22Rv1 (cell line): ENCODE measurements around the gene PCDHB12.
"Not testable (repeated sequence)": the region's sequence is repeated elsewhere in the genome, so short reads cannot be mapped to it uniquely, and the experiment has no call there.

ENCODE experiments used
- H3K27ac ChIP-seq: fragments of 450-650 bp; 2 replicates; pipeline ENCODE4 v1.5.1; 2017
- ZFX ChIP-seq: fragments of 450-650 bp; IDR thresholded peaks from 2 replicates; pipeline ENCODE4 v1.6.1; 2017; ENCODE audit warnings: antibody characterized with exemption, borderline replicate concordance
- TF ChIP-seq, protein P1 (sequence below): fragments of 450-650 bp; IDR thresholded peaks from 2 replicates; pipeline ENCODE4 v1.5.1; 2017; ENCODE audit warnings: mild to moderate bottlenecking

Gene PCDHB12

DNA sequence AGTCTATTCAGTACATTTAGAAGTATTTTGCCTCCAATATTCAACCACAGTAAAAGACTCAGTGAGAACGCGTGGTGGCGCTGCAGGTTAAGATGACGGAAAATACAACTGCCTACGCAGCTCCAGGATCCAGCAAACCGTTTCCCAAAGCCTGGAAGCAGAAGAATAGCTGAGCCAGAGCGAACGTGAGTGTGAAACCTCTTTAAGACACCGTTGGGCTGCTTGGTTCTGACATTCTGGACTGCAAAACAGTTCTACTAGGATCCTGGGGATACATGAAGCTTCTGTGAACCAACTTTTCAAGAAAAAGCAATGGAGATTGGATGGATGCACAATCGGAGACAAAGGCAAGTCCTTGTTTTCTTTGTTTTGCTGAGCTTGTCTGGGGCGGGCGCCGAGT lies 26.3 kb upstream of the PCDHB12 start, which contains the start of gene PCDHB16:
TSS of gene PCDHB16 (plus strand) at position 140 of the 400 bp plus-strand sequence. CDS start at position 313, 173 bp downstream.
- no peak within 1 kb of the TSS for H3K27ac ChIP-seq
- TF ChIP-seq, protein P1, sequence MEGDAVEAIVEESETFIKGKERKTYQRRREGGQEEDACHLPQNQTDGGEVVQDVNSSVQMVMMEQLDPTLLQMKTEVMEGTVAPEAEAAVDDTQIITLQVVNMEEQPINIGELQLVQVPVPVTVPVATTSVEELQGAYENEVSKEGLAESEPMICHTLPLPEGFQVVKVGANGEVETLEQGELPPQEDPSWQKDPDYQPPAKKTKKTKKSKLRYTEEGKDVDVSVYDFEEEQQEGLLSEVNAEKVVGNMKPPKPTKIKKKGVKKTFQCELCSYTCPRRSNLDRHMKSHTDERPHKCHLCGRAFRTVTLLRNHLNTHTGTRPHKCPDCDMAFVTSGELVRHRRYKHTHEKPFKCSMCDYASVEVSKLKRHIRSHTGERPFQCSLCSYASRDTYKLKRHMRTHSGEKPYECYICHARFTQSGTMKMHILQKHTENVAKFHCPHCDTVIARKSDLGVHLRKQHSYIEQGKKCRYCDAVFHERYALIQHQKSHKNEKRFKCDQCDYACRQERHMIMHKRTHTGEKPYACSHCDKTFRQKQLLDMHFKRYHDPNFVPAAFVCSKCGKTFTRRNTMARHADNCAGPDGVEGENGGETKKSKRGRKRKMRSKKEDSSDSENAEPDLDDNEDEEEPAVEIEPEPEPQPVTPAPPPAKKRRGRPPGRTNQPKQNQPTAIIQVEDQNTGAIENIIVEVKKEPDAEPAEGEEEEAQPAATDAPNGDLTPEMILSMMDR: peak; percentile 47
- TF ChIP-seq ZFX: no peak

DNA sequence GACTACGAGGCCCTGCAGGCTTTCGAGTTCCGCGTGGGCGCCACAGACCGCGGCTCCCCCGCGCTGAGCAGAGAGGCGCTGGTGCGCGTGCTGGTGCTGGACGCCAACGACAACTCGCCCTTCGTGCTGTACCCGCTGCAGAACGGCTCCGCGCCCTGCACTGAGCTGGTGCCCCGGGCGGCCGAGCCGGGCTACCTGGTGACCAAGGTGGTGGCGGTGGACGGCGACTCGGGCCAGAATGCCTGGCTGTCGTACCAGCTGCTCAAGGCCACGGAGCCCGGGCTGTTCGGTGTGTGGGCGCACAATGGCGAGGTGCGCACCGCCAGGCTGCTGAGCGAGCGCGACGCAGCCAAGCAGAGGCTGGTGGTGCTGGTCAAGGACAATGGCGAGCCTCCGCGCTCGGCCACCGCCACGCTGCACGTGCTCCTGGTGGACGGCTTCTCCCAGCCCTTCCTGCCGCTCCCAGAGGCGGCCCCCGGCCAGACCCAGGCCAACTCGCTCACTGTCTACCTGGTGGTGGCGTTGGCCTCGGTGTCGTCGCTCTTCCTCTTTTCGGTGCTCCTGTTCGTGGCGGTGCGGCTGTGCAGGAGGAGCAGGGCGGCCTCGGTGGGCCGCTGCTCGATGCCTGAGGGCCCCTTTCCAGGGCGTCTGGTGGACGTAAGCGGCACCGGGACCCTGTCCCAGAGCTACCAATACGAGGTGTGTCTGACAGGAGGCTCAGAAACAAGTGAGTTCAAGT lies 24.2 kb upstream of the PCDHB12 start:
- not testable (repeated sequence) for H3K27ac ChIP-seq

GRCh38 chr5:141186897-141187512 lies 21.5 kb upstream of the PCDHB12 start, which contains the start of gene PCDHB9:
PCDHB9 (plus strand) TSS chr5:141187161; CDS start chr5:141187319, 158 bp downstream.
- TF ChIP-seq, protein P1: peak; percentile 90
- no peak for TF ChIP-seq ZFX
- no peak within 1 kb of the TSS for H3K27ac ChIP-seq

DNA sequence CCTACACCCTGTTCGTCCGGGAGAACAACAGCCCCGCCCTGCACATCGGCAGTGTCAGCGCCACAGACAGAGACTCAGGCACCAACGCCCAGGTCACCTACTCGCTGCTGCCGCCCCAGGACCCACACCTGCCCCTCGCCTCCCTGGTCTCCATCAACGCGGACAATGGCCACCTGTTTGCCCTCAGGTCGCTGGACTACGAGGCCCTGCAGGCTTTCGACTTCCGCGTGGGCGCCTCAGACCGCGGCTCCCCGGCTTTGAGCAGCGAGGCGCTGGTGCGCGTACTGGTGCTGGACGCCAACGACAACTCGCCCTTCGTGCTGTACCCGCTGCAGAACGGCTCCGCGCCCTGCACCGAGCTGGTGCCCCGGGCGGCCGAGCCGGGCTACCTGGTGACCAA lies 19.8 kb upstream of the PCDHB12 start:
- H3K27ac ChIP-seq: not testable (repeated sequence)

GRCh38 chr5:141189131-141189530 lies 19.4 kb upstream of the PCDHB12 start:
- H3K27ac ChIP-seq: not testable (repeated sequence)

DNA sequence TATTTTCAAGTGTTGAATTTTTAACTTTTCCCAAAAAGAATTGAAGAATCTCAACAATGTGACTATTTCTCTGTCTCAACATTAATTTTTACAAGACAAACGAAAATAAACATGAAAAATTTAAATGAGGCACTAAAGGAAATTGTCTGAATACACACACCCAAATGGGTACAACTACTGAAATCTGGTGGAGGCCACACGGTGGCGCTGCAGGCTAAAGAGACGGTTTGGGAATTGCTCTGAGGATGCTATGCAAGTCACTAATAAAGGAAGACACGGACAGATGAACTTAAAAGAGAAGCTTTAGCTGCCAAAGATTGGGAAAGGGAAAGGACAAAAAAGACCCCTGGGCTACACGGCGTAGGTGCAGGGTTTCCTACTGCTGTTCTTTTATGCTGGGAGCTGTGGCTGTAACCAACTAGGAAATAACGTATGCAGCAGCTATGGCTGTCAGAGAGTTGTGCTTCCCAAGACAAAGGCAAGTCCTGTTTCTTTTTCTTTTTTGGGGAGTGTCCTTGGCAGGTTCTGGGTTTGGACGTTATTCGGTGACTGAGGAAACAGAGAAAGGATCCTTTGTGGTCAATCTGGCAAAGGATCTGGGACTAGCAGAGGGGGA lies 16.3 kb upstream of the PCDHB12 start, which contains the start of gene PCDHB10:
TSS of gene PCDHB10 (plus strand) at position 244 of the 616 bp plus-strand sequence. CDS start at position 444, 200 bp downstream.
- no peak within 1 kb of the TSS for H3K27ac ChIP-seq
- TF ChIP-seq ZFX: no peak
- TF ChIP-seq, protein P1: peak; percentile 94

DNA sequence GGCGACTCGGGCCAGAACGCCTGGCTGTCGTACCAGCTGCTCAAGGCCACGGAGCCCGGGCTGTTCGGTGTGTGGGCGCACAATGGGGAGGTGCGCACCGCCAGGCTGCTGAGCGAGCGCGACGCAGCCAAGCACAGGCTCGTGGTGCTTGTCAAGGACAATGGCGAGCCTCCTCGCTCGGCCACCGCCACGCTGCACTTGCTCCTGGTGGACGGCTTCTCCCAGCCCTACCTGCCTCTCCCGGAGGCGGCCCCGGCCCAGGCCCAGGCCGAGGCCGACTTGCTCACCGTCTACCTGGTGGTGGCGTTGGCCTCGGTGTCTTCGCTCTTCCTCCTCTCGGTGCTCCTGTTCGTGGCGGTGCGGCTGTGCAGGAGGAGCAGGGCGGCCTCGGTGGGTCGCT lies 14.2 kb upstream of the PCDHB12 start:
- not testable (repeated sequence) for H3K27ac ChIP-seq

GRCh38 chr5:141196363-141196762 lies 12.2 kb upstream of the PCDHB12 start:
- no peak for TF ChIP-seq ZFX
- TF ChIP-seq, protein P1: no peak
- no peak overlapping the region for H3K27ac ChIP-seq

GRCh38 chr5:141199359-141200235 lies 8.9 kb upstream of the PCDHB12 start, which contains the start of gene PCDHB11:
PCDHB11 (plus strand) TSS chr5:141199627; CDS start chr5:141199775, 148 bp downstream.
- TF ChIP-seq, protein P1: peak; percentile 89
- TF ChIP-seq ZFX: no peak
- H3K27ac ChIP-seq: no peak within 1 kb of the TSS; the same call in 1 of the 2 replicates

DNA sequence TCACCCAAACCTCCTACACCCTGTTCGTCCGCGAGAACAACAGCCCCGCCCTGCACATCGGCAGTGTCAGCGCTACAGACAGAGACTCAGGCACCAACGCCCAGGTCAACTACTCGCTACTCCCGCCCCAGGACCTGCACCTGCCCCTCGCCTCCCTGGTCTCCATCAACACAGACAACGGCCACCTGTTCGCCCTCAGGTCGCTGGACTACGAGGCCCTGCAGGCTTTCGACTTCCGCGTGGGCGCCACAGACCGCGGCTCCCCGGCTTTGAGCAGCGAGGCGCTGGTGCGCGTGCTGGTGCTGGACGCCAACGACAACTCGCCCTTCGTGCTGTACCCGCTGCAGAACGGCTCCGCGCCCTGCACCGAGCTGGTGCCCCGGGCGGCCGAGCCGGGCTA lies 7.4 kb upstream of the PCDHB12 start:
- not testable (repeated sequence) for H3K27ac ChIP-seq

DNA sequence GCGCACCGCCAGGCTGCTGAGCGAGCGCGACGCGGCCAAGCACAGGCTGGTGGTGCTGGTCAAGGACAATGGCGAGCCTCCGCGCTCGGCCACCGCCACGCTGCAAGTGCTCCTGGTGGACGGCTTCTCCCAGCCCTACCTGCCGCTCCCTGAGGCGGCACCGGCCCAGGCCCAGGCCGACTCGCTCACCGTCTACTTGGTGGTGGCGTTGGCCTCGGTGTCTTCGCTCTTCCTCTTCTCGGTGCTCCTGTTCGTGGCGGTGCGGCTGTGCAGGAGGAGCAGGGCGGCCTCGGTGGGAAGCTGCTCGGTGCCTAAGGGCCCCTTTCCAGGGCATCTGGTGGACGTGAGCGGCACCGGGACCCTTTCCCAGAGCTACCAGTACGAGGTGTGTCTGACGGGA lies 6.9 kb upstream of the PCDHB12 start:
- not testable (repeated sequence) for H3K27ac ChIP-seq

DNA sequence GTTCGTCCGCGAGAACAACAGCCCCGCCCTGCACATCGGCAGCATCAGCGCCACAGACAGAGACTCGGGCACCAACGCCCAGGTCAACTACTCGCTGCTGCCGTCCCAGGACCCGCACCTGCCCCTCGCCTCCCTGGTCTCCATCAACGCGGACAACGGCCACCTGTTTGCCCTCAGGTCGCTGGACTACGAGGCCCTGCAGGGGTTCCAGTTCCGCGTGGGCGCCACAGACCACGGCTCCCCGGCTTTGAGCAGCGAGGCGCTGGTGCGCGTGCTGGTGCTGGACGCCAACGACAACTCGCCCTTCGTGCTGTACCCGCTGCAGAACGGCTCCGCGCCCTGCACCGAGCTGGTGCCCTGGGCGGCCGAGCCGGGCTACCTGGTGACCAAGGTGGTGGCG lies 1.8 kb downstream of the PCDHB12 start:
- not testable (repeated sequence) for H3K27ac ChIP-seq

DNA sequence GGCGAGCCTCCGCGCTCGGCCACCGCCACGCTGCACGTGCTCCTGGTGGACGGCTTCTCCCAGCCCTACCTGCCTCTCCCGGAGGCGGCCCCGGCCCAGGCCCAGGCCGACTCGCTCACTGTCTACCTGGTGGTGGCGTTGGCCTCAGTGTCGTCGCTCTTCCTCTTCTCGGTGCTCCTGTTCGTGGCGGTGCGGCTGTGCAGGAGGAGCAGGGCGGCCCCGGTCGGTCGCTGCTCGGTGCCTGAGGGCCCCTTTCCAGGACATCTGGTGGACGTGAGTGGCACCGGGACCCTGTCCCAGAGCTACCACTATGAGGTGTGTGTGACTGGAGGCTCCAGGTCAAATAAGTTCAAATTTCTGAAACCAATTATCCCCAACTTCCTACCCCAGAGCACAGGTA lies 2.3 kb downstream of the PCDHB12 start:
- H3K27ac ChIP-seq: not testable (repeated sequence)
